Skeletal muscle satellite cell (primary cell): ENCODE measurements around the gene HADHB.
"Not testable (repeated sequence)": the region's sequence is repeated elsewhere in the genome, so short reads cannot be mapped to it uniquely, and the experiment has no call there.

ENCODE experiments used
- H3K27me3 ChIP-seq: 2 replicates; pipeline ENCODE4 v1.7.0; 2013; ENCODE audit warnings: low read length; ENCODE audit not compliant: control insufficient read depth, insufficient read depth
- H3K36me3 ChIP-seq: 2 replicates; pipeline ENCODE4 v1.7.0; 2013; ENCODE audit warnings: mild to moderate bottlenecking, control low read depth, low read length; ENCODE audit not compliant: insufficient read depth
- H3K4me1 ChIP-seq: 2 replicates; pipeline ENCODE4 v1.7.0; 2013; ENCODE audit warnings: low read length; ENCODE audit not compliant: control insufficient read depth, insufficient read depth
- H3K4me2 ChIP-seq: 2 replicates; pipeline ENCODE4 v1.7.0; 2013; ENCODE audit warnings: mild to moderate bottlenecking, low read length
- H3K4me3 ChIP-seq: 2 replicates; pipeline ENCODE4 v1.7.0; 2013; ENCODE audit warnings: low read length
- H3K9ac ChIP-seq: 2 replicates; pipeline ENCODE4 v1.7.0; 2013; ENCODE audit warnings: mild to moderate bottlenecking, low read depth, low read length, moderate library complexity
- H3K9me3 ChIP-seq: replicated peaks from 2 replicates; pipeline ENCODE4 v1.7.0; 2013; ENCODE audit warnings: mild to moderate bottlenecking, control low read depth, low read length

HADHB gene

DNA sequence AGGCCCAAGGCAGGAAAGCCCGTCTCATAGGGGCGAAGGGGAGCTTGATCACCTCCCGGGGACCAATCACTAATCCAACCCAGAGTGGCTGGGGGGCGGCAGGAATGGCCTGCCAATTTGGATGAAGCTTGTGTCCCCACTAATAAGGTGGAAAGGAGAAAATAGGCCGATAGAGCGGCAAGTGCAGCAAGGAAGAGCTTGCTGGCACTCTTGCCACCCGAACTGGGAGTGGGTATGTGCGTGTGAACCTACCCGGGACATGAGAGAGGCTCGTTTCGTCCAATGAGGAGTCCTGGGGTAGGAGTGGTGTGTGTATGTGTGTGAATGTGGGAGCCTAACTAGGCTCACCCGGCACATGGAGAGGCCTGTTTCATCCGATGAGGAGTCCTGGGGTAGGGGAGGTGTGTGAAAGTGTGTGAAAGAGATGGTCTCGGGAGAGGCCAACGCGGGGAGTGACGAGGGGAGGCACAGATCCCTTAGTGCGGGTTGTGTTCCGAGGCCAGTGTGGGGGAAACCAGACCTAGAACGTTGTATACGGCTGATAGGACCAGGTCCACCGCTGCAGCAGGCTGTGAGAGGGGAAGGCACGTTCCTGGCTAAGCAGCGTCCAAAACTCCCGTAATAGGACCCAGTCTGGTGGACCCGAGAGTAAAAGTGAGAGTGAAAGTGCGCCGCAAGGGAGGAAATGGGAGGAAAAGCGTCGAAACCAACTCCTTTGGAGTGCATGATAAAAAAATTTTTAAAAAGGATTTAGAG, 54.1 kb downstream of the HADHB start:
- Histone ChIP-seq H3K9ac (peak overlapping the region; percentile 82), H3K36me3 (no peaks in the 10 kb centered on the region), H3K4me1 (peaks cover 28% of the 10 kb centered on the region), H3K27me3 (no peaks in the 10 kb centered on the region), H3K4me2 (peak overlapping the region; percentile 96), H3K4me3 (peak overlapping the region; percentile 74), H3K9me3 (no peaks in the 10 kb centered on the region)

DNA sequence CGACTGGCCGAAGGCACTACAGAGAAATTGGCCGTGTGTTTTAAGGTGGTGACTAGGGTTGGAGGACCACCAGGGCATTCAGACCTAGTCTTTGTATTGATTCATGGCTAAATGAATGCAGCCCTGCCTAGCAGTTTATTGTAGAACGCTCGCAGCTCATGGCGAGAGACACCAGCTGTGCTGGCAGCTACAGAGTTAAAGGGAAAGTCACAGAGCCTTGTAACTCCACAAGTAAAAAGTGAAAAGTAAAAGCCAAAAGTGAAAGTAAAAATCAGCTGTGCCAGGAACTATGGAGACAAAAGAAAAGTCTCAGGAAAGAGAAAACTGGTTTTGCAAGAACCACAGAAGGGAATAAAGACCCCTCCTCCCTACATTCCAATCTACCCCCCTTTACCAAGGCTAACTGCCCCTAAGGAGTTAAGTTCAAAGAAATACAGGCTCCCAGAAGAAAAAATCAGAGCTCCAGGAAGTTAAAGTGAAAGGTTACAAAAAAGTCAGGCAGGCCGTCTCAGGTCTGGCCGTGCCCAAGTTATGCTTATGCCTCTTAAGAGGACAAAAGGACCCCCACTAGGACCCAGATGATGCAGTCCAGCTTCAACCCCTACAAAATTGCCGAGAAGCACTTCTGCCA, 54.8 kb downstream of the HADHB start:
- Histone ChIP-seq H3K4me3 (peak overlapping the region; percentile 74), H3K36me3 (no peaks in the 10 kb centered on the region), H3K4me1 (peaks cover 28% of the 10 kb centered on the region), H3K4me2 (peak overlapping the region; percentile 96), H3K27me3 (no peaks in the 10 kb centered on the region), H3K9ac (peak overlapping the region; percentile 82), H3K9me3 (no peaks in the 10 kb centered on the region)

DNA sequence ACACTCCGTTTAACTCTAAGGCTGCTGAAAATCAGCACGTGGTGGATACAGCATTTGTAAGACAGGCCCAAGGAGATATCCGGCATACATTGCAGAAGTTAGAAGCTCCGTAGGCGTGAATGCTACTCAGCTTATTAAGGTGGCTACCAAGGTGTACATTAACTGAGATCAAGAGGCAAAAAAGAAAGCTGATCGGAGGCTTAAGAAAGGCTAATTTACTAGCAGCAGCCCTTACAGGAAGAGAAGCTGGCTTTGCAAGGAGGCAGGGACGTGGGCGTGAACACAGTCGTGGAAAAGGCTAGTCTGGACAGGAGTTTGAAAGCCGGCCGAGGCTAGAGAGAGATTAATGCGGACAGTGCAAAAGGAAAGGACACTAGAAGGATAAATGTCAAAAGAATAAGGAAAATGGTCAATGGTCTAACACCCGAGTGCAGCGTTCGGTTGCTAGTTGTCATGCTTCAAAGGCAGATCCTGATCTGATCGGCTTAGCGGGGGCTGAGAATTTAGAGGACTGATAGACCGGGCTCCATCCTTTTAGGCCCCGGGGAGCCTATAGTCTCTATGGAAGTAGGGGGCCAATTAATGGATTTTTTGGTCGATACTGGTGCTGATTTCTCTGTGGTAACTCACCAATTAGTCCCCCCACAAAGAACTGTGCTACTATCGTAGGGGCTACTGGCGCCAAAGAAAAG, 55.6 kb downstream of the HADHB start:
- Histone ChIP-seq H3K4me1 (peaks cover 28% of the 10 kb centered on the region), H3K4me3 (peak overlapping the region; percentile 74), H3K27me3 (no peaks in the 10 kb centered on the region), H3K9me3 (no peaks in the 10 kb centered on the region), H3K4me2 (peak overlapping the region; percentile 96), H3K9ac (peak overlapping the region; percentile 82), H3K36me3 (no peaks in the 10 kb centered on the region)

DNA sequence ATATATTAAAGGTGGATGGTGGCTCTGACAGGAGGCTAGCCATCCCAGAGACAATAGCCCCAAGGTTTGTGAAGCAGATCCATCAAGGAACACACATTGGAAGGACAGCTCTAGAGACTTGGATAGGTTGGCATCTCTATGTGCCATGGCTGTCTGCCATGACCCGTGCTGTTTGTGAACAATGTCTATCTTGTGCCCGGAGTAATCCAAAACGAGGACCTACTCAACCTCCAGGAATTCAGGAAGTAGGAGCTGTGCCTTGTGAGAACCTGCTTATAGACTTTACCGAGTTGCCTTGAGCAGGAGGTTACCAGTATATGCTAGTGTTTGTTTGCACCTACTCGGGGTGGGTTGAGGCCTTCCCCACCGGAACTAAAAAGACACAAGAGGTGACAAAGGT, 58.1 kb downstream of the HADHB start:
- Histone ChIP-seq H3K4me2 (no peak overlapping the region), H3K36me3 (no peaks in the 10 kb centered on the region), H3K9ac (no peak overlapping the region), H3K27me3 (no peaks in the 10 kb centered on the region), H3K9me3 (no peaks in the 10 kb centered on the region), H3K4me1 (peaks cover 28% of the 10 kb centered on the region), H3K4me3 (no peak overlapping the region)

DNA sequence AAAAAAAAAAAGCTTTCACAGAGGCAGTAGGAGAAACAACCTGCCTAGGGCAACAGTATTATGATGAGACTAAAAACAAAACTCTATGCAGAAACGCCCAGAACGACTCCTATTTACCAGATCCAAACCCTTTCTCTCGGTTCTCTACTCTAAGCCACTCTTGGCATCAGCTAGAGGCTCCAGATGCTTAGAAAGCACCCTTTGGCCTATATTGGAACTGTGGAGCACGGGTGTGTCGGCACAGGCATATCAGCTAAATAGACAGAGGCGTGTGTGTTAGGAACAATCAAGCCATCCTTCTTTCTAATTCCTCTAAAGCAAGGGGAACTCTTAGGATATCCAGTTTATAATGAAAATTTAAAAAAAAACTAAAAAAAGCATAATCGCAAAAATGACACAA, 60.4 kb downstream of the HADHB start:
- H3K4me2 ChIP-seq, H3K9ac ChIP-seq, H3K36me3 ChIP-seq, H3K9me3 ChIP-seq, H3K4me3 ChIP-seq: not testable (repeated sequence)
- Histone ChIP-seq H3K27me3 (peaks cover 15% of the 10 kb centered on the region), H3K4me1 (peaks cover 13% of the 10 kb centered on the region)

DNA sequence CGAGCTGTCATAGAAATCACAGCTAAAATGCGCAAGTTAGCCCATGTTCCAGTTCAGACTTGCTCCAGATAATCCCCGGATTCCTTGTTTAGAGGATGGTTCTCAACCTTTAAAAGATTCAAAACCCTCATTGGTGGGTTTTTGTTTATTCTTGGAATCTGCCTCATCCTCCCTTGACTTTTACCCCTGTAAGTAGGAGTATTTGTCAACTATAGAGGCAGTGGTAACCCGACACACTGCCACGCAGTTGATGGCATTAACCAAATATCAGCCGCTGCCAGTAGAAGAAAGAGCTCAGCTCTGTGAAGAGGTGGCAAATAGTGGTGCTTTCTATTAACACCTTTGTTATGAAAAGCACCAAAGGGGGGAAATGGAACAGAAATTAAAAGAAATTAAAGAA, 60.8 kb downstream of the HADHB start:
- H3K36me3 ChIP-seq, result no peaks in the 10 kb centered on the region
- H3K4me2 ChIP-seq, result no peak overlapping the region
- H3K9ac ChIP-seq, result no peak overlapping the region
- H3K9me3 ChIP-seq, result no peaks in the 10 kb centered on the region
- peaks cover 15% of the 10 kb centered on the region for H3K27me3 ChIP-seq
- no peak overlapping the region for H3K4me3 ChIP-seq
- H3K4me1 ChIP-seq, result peaks cover 9% of the 10 kb centered on the region

DNA sequence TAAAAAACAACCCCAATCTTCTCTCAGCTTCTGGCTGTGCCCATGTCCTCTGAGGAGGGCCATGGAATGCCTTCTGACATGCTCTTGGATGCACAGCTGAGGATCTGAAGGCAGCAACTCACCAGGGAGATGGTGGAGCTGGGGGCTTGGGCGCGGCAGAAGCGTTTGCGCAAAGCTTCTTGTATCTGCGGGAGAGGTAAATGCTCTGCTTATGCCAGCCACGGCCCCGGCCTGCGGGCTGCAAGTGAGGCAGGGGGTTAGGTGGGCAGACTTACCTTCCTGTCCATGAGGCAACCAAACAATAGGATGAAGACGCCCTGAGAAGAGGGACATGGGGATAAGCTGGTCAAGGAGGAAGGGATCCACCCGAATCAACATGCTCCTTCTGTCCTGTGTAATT, 65.2 kb downstream of the HADHB start:
- Histone ChIP-seq H3K4me3 (no peak overlapping the region), H3K27me3 (peaks cover 20% of the 10 kb centered on the region), H3K4me1 (no peaks in the 10 kb centered on the region), H3K4me2 (no peak overlapping the region), H3K36me3 (no peaks in the 10 kb centered on the region), H3K9ac (no peak overlapping the region), H3K9me3 (no peaks in the 10 kb centered on the region)

DNA sequence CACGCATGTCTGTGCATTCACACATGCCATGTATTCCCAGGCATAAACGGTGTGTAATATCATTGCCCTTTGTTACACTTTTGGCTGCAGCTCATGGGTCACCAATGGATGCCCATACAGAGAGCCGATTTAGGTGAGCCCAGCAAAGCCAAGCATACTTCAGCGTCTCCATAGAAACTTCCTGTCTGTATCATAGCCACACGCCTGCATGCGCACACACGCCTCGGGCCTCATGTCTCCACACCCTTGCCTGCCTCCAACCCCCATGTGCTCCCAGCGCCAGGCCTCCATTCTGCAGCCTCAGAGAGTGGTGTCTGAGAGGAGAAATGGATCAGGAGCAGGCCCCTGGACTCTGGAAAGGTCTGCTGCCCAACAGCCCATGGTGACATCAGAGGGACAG, 67.7 kb downstream of the HADHB start:
- Histone ChIP-seq H3K4me1 (no peaks in the 10 kb centered on the region), H3K9ac (no peak overlapping the region)

DNA sequence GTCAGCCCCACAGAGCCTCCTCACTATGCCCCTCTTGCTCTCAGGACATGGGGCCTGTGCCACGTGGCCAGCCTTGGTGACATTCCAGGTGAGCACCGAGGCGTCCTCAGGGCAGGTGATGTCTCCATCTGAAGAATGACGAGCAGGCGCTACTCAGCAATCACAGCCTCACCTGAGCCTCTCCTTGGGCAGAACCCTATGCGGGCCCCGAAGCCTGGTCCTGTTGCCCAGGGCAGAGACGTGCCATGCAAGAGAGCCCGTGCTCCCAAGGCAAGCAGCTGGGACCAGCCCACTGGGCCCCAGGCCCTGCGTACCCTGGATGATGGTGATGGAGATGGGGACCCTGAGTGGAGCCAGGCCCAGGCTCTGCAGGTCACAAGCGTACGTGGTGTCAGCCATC, 68.7 kb downstream of the HADHB start:
- Histone ChIP-seq H3K4me3 (no peak overlapping the region), H3K4me1 (no peaks in the 10 kb centered on the region), H3K36me3 (no peaks in the 10 kb centered on the region), H3K9me3 (no peaks in the 10 kb centered on the region), H3K9ac (no peak overlapping the region), H3K27me3 (peaks cover 49% of the 10 kb centered on the region), H3K4me2 (no peak overlapping the region)

More for the DNA sequence above, 67.7 kb downstream of the HADHB start:
- Histone ChIP-seq H3K4me2 (no peak overlapping the region), H3K9me3 (no peaks in the 10 kb centered on the region), H3K27me3 (peaks cover 44% of the 10 kb centered on the region), H3K36me3 (no peaks in the 10 kb centered on the region), H3K4me3 (no peak overlapping the region)

DNA sequence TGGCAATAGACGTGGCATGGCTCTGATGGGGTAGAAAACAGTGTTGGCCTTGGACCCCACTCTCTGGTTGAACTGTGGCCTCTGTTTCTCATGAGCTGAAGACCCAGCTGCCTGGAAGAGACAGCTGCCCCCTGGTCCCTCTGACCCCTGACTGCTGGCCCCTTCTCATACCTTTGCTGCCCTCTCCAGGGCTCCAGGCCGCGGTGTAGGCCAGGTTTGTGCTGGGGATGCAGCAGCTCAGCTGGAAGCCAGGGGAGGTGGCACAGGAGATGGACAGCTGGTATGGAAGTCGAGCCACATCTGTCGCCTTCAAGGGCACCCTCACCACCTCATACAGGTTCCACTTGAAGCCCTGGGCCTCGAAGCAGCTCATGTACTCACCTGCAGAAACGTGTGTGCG, 69.5 kb downstream of the HADHB start:
- H3K9me3 ChIP-seq, result no peaks in the 10 kb centered on the region
- H3K27me3 ChIP-seq, result peaks cover 49% of the 10 kb centered on the region
- H3K4me3 ChIP-seq, result no peak overlapping the region
- H3K9ac ChIP-seq, result no peak overlapping the region
- no peaks in the 10 kb centered on the region for H3K4me1 ChIP-seq
- H3K36me3 ChIP-seq, result no peaks in the 10 kb centered on the region
- H3K4me2 ChIP-seq, result no peak overlapping the region

DNA sequence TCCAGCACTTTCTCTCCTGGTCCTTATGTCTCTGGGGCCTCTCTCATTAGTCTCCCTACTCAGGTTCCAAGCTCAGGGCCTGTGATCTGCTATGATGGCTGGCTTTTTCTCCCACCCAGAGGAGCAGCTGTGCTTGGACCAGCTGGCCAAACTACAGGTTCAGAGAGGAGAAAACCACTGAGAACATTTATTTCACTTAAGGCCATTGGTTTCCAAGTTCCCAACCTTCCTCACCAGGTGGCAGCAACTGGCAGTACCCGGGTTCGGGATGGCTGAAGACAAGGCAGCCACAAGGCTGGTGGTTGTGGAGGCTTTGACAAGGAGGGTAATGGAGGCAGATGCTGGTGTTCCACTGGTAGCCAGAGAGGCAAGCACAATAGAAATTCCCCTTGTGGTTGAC, 71.3 kb downstream of the HADHB start:
- no peaks in the 10 kb centered on the region for H3K4me1 ChIP-seq
- H3K27me3 ChIP-seq, result peaks cover 44% of the 10 kb centered on the region
- no peak overlapping the region for H3K4me2 ChIP-seq
- no peaks in the 10 kb centered on the region for H3K36me3 ChIP-seq
- no peak overlapping the region for H3K9ac ChIP-seq
- no peak overlapping the region for H3K4me3 ChIP-seq
- no peaks in the 10 kb centered on the region for H3K9me3 ChIP-seq
